ENCODE measurements around the gene GSN. TPM values are rescaled to one million over a fixed set of nuclear protein-coding genes. Genes with fewer than 3 reads are reported as not detected.
A peak's percentile ranks its signal among the peaks of the same experiment; 100 is the strongest.

Gene GSN
- total RNA-seq, 1 donor from 2014 or later, result 80.0 TPM

- Mint-ChIP-seq H3K27ac (peak overlapping the region; percentile 27), H3K4me3 (peak overlapping the region; percentile 82), H3K27me3 (peaks cover 10% of the 10 kb centered on the region), H3K9me3 (no peaks in the 10 kb centered on the region), H3K36me3 (no peaks in the 10 kb centered on the region), H3K4me1 (ENCODE audit: unreplicated experiment) (peaks cover 43% of the 10 kb centered on the region)
- TF ChIP-seq CTCF (conservative IDR thresholded peaks at IDR 0.05), result no peak
- no peak for DNase-seq (ENCODE audit: extremely low spot score, unreplicated experiment)
Observed at GRCh38 chr9:121298689-121299466, 30.9 kb downstream of the GSN start.

DNA sequence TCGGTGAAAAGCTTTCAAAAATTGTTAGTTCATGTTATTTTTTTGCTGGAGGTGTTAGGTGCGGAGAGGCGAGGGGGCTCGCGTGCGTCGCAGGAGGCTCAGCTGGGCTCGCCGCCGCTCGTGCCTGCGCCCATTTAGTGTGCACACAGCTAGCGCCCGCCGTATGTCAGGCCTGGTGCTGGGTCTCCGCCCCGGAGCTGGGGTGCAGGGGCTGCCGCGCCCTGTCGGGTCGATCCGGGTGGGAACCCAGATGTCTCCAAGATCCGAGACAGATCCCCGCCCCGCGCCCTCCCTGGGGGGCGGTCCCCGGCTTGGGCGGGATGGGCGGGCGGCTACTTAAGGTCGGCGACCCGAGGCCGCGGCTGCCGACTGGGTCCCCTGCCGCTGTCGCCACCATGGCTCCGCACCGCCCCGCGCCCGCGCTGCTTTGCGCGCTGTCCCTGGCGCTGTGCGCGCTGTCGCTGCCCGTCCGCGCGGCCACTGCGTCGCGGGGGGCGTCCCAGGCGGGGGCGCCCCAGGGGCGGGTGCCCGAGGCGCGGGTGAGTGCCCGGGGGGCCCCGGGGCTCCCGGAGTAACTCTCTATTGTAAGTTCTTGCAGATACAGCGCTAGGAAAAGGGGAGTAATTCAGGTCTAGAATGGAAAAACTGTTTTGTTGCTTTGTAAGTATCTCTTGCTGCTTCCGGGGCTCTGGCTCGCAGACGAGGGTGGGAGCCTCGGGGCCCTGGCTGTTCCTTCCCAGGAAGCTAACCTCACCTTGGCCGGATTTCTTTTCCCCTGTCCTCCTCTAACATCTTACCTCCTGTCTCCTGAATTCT is 31.7 kb downstream of the GSN start:
- Mint-ChIP-seq H3K27ac (peak overlapping the region; percentile 52), H3K27me3 (peaks cover 10% of the 10 kb centered on the region), H3K4me3 (peak overlapping the region; percentile 90), H3K4me1 (ENCODE audit: unreplicated experiment) (peaks cover 47% of the 10 kb centered on the region), H3K36me3 (peaks cover 6% of the 10 kb centered on the region), H3K9me3 (no peaks in the 10 kb centered on the region)
- DNase-seq (ENCODE audit: extremely low spot score, unreplicated experiment), result no peak
- TF ChIP-seq CTCF (conservative IDR thresholded peaks at IDR 0.05), result no peak

GRCh38 chr9:121300283-121301119 is 32.5 kb downstream of the GSN start:
- DNase-seq (ENCODE audit: extremely low spot score, unreplicated experiment), result no peak
- Mint-ChIP-seq H3K27me3 (peaks cover 10% of the 10 kb centered on the region), H3K9me3 (no peaks in the 10 kb centered on the region), H3K36me3 (peaks cover 6% of the 10 kb centered on the region), H3K4me1 (ENCODE audit: unreplicated experiment) (peaks cover 39% of the 10 kb centered on the region), H3K27ac (peak overlapping the region; percentile 52), H3K4me3 (peak overlapping the region; percentile 90)
- no peak for TF ChIP-seq CTCF (conservative IDR thresholded peaks at IDR 0.05)

GRCh38 chr9:121301881-121302286 is 33.9 kb downstream of the GSN start:
- Mint-ChIP-seq H3K27ac (no peak overlapping the region), H3K9me3 (no peaks in the 10 kb centered on the region), H3K4me3 (no peak overlapping the region), H3K4me1 (ENCODE audit: unreplicated experiment) (peaks cover 37% of the 10 kb centered on the region), H3K27me3 (peaks cover 10% of the 10 kb centered on the region), H3K36me3 (peaks cover 6% of the 10 kb centered on the region)
- no peak for TF ChIP-seq CTCF (conservative IDR thresholded peaks at IDR 0.05)
- DNase-seq (ENCODE audit: extremely low spot score, unreplicated experiment), result no peak

- Mint-ChIP-seq H3K27me3 (peaks cover 10% of the 10 kb centered on the region), H3K9me3 (no peaks in the 10 kb centered on the region), H3K27ac (no peak overlapping the region), H3K4me3 (no peak overlapping the region), H3K36me3 (peaks cover 6% of the 10 kb centered on the region), H3K4me1 (ENCODE audit: unreplicated experiment) (peaks cover 33% of the 10 kb centered on the region)
- TF ChIP-seq CTCF (conservative IDR thresholded peaks at IDR 0.05), result no peak
- DNase-seq (ENCODE audit: extremely low spot score, unreplicated experiment), result no peak
Observed at GRCh38 chr9:121302341-121302740, 34.4 kb downstream of the GSN start.

All from type B pancreatic cell (in vitro differentiated cells).